GM12872 (cell line): ENCODE measurements around the gene RNF214.

Experiments
- CTCF ChIP-seq: IDR thresholded peaks from 3 replicates; pipeline ENCODE4 v1.5.1; 2011; ENCODE audit warnings: low read depth, mild to moderate bottlenecking, low read length, moderate library complexity; ENCODE audit not compliant: insufficient read depth

RNF214 gene

GRCh38 chr11:117232092-117232878 lies at the start of gene RNF214:
Gene RNF214, plus strand, starts transcription at chr11:117232671. Its CDS starts 1,602 bp downstream, at chr11:117234273.
- TF ChIP-seq CTCF, result peak; percentile 72

- TF ChIP-seq CTCF, result no peak
Observed at GRCh38 chr11:117183724-117184349, 48.6 kb upstream of the RNF214 start.

- no peak for TF ChIP-seq CTCF
Observed at GRCh38 chr11:117185736-117186430, 46.6 kb upstream of the RNF214 start.

GRCh38 chr11:117186431-117186761 lies 46.1 kb upstream of the RNF214 start:
- TF ChIP-seq CTCF, result no peak

GRCh38 chr11:117187007-117187406 lies 45.5 kb upstream of the RNF214 start:
- TF ChIP-seq CTCF, result no peak

GRCh38 chr11:117187428-117187798 lies 45.1 kb upstream of the RNF214 start:
- TF ChIP-seq CTCF, result no peak

GRCh38 chr11:117187799-117188481 lies 44.5 kb upstream of the RNF214 start:
- no peak for TF ChIP-seq CTCF
